Transverse colon (tissue), 4 donors: Measurements from ENCODE around the gene TMEM151A.

ENCODE experiments used
- EP300 ChIP-seq: sonication (generic); formaldehyde crosslinking; IDR thresholded peaks from one replicate; pipeline ENCODE4 v1.6.1; 2017; ENCODE audit warnings: antibody characterized with exemption, low read depth
- POLR2A ChIP-seq: fragments of 450-650 bp; IDR thresholded peaks from one replicate; pipeline ENCODE4 v1.6.1; 2016; ENCODE audit warnings: antibody characterized with exemption, mild to moderate bottlenecking, moderate library complexity
- POLR2AphosphoS5 ChIP-seq, 3 donors: sonication (generic); formaldehyde crosslinking; IDR thresholded peaks; one replicate each; pipeline ENCODE4 v1.6.1; 2016; ENCODE audit warnings: antibody characterized with exemption in 3 of 3
- TF ChIP-seq, protein P1 (sequence below), 5 experiments: fragments of 200-600 bp in 3 of 5; fragments of 450-650 bp in 2 of 5; sonication (generic) in 3 of 5; IDR thresholded peaks; 1 replicate in 2 of 5; 2 replicates in 3 of 5; pipeline ENCODE4 v1.5.1; 2016 to 2017; ENCODE audit warnings: antibody characterized with exemption in 5 of 5, inconsistent platforms in 3 of 5, mild to moderate bottlenecking in 2 of 5, moderate library complexity in 1 of 5

DNA sequence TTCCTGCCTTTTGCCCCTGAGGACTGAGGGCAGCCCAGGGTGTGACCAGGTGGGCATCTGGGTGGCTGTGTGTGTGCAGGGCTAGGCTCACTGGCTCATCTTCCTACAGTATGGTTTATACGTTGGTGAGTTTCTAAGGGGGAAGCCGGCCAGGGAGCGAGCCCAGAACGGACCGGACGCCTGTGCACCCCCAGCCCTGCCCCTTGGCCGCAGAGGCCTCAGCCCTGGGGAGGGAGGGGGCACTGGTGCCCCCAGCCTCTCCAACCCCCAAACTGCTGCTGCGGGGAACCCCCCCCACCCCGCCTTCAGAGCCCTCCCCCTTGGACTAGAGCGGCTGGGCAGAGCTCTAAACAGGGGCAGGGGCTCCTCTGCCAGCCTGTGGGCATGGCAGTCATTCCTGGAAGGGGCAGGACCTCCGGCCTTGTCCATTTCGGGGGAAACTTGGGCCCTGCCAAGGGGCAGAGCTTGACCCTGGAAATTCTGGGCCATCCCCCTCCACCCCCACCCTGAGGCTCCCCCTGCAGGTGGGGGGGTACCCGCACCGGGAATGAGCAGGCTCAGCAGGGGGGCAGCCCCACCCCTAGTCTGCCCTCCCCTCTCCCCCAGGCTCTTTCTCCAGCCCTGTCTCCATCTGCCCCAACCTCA lies 8.1 kb upstream of the TMEM151A start:
- TF ChIP-seq, protein P1, sequence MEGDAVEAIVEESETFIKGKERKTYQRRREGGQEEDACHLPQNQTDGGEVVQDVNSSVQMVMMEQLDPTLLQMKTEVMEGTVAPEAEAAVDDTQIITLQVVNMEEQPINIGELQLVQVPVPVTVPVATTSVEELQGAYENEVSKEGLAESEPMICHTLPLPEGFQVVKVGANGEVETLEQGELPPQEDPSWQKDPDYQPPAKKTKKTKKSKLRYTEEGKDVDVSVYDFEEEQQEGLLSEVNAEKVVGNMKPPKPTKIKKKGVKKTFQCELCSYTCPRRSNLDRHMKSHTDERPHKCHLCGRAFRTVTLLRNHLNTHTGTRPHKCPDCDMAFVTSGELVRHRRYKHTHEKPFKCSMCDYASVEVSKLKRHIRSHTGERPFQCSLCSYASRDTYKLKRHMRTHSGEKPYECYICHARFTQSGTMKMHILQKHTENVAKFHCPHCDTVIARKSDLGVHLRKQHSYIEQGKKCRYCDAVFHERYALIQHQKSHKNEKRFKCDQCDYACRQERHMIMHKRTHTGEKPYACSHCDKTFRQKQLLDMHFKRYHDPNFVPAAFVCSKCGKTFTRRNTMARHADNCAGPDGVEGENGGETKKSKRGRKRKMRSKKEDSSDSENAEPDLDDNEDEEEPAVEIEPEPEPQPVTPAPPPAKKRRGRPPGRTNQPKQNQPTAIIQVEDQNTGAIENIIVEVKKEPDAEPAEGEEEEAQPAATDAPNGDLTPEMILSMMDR (IDR thresholded peaks at IDR 0.05): no peak
- TF ChIP-seq POLR2AphosphoS5 (IDR thresholded peaks at IDR 0.05): no peak
- no peak for TF ChIP-seq POLR2A
- no peak for TF ChIP-seq EP300
